HG03460 (cell line): Measurements from ENCODE around the gene SLC4A4.
"Not testable (repeated sequence)": the region's sequence is repeated elsewhere in the genome, so short reads cannot be mapped to it uniquely, and the experiment has no call there.

Experiments
- ATAC-seq: cut with Tn5 transposase; IDR thresholded peaks from one replicate; pipeline ENCODE4 v1.9.1; 2021; ENCODE audit not compliant: unreplicated experiment

The SLC4A4 gene

GRCh38 chr4:71406459-71406963, 67.7 kb downstream of the SLC4A4 start:
- ATAC-seq: no peak

GRCh38 chr4:71408961-71409360, 70.1 kb downstream of the SLC4A4 start:
- ATAC-seq: not testable (repeated sequence)

- ATAC-seq: no peak
Observed at GRCh38 chr4:71411981-71412380, 73.2 kb downstream of the SLC4A4 start.

GRCh38 chr4:71415491-71415890, 76.7 kb downstream of the SLC4A4 start:
- no peak for ATAC-seq

- ATAC-seq: no peak
Observed at GRCh38 chr4:71417150-71417549, 78.3 kb downstream of the SLC4A4 start.

GRCh38 chr4:71426381-71427042, 87.7 kb downstream of the SLC4A4 start:
- ATAC-seq: no peak

- ATAC-seq: no peak
Observed at GRCh38 chr4:71429106-71429505, 90.3 kb downstream of the SLC4A4 start.

GRCh38 chr4:71429962-71430361, 91.1 kb downstream of the SLC4A4 start:
- no peak for ATAC-seq

GRCh38 chr4:71430609-71431008, 91.8 kb downstream of the SLC4A4 start:
- no peak for ATAC-seq

GRCh38 chr4:71440612-71441011, 101.8 kb downstream of the SLC4A4 start:
- no peak for ATAC-seq

GRCh38 chr4:71441186-71442169, 102.7 kb downstream of the SLC4A4 start:
- ATAC-seq: no peak

GRCh38 chr4:71442336-71442735, 103.5 kb downstream of the SLC4A4 start:
- no peak for ATAC-seq

GRCh38 chr4:71444395-71444794, 105.6 kb downstream of the SLC4A4 start:
- no peak for ATAC-seq

- no peak for ATAC-seq
Observed at GRCh38 chr4:71445811-71446210, 107.0 kb downstream of the SLC4A4 start.

- ATAC-seq: no peak
Observed at GRCh38 chr4:71446479-71447081, 107.8 kb downstream of the SLC4A4 start.

- ATAC-seq: no peak
Observed at GRCh38 chr4:71449040-71449439, 110.2 kb downstream of the SLC4A4 start.

GRCh38 chr4:71449878-71450277, 111.1 kb downstream of the SLC4A4 start:
- ATAC-seq: no peak

- ATAC-seq: no peak
Observed at GRCh38 chr4:71453531-71453930, 114.7 kb downstream of the SLC4A4 start.

- ATAC-seq: no peak
Observed at GRCh38 chr4:71456841-71457240, 118.0 kb downstream of the SLC4A4 start.

GRCh38 chr4:71460371-71460770, 121.6 kb downstream of the SLC4A4 start:
- ATAC-seq: no peak

- ATAC-seq: no peak
Observed at GRCh38 chr4:71461422-71461821, 122.6 kb downstream of the SLC4A4 start.
